ENCODE results near the gene WDR41.

WDR41 gene

GRCh38 chr5:77443670-77444069 is 48.4 kb downstream of the WDR41 start:
- DNase-seq: no peak

GRCh38 chr5:77438071-77438470 is 54.0 kb downstream of the WDR41 start:
- DNase-seq: no peak

GRCh38 chr5:77437194-77437593 is 54.9 kb downstream of the WDR41 start:
- DNase-seq: no peak

- DNase-seq: no peak
These were observed 60.4 kb downstream of the WDR41 start for GRCh38 chr5:77431719-77432118.

- DNase-seq: peak; percentile 42
These were observed 60.8 kb downstream of the WDR41 start for GRCh38 chr5:77431286-77431685.

- DNase-seq: no peak
These were observed 61.4 kb downstream of the WDR41 start for GRCh38 chr5:77430726-77431125.

GRCh38 chr5:77428526-77428925 is 63.6 kb downstream of the WDR41 start:
- DNase-seq: no peak

- DNase-seq: no peak
These were observed 64.1 kb downstream of the WDR41 start for GRCh38 chr5:77427998-77428397.

GRCh38 chr5:77426670-77427069 is 65.4 kb downstream of the WDR41 start:
- peak; percentile 77 for DNase-seq

- no peak for DNase-seq
These were observed 66.0 kb downstream of the WDR41 start for GRCh38 chr5:77425998-77426659.

- no peak for DNase-seq
These were observed 66.7 kb downstream of the WDR41 start for GRCh38 chr5:77425420-77425819.

- no peak for DNase-seq
These were observed 67.2 kb downstream of the WDR41 start for GRCh38 chr5:77424921-77425320.

GRCh38 chr5:77423022-77423750 is 68.9 kb downstream of the WDR41 start:
- DNase-seq: peak; percentile 37

GRCh38 chr5:77420940-77421339 is 71.2 kb downstream of the WDR41 start:
- DNase-seq: no peak

- no peak for DNase-seq
These were observed 72.2 kb downstream of the WDR41 start for GRCh38 chr5:77419644-77420582.

GRCh38 chr5:77418601-77419581 is 73.2 kb downstream of the WDR41 start:
- DNase-seq: no peak

GRCh38 chr5:77418162-77418561 is 74.0 kb downstream of the WDR41 start:
- no peak for DNase-seq

- DNase-seq: no peak
These were observed 79.1 kb downstream of the WDR41 start for GRCh38 chr5:77413049-77413448.

- no peak for DNase-seq
These were observed 82.1 kb downstream of the WDR41 start for GRCh38 chr5:77409870-77410621.

- DNase-seq: no peak
These were observed 85.0 kb downstream of the WDR41 start for GRCh38 chr5:77407152-77407551.

GRCh38 chr5:77402796-77403195 is 89.3 kb downstream of the WDR41 start:
- DNase-seq: no peak

Data from HCEC 1CT (cell line).